Iris pigment epithelial cell (primary cell): ENCODE data around the gene ZBTB24.

Experiments used
- DNase-seq: peaks from one replicate; pipeline ENCODE4 v3.0.0-alpha.2; 2011; ENCODE audit warnings: low read depth

ZBTB24 gene

DNA sequence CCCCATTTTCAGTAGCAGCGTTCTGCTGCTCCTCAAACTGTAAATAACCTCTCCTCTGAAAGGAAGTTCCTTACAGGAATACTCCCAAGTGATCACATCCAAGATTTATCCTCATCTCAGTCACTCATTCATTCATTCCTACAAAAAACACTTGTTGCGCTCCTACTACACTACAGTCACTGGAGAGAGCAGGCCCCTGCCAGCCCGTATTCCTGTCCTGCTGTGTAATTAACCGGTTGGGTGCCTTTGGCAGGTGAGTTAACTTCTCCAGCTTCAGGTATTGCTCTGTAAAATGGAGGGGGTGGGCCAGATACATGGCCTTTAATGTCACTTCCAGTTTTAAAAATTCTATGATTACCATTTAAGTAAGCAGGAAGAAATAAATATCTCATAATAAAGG lies 15.0 kb upstream of the ZBTB24 start:
- DNase-seq = no peak

DNA sequence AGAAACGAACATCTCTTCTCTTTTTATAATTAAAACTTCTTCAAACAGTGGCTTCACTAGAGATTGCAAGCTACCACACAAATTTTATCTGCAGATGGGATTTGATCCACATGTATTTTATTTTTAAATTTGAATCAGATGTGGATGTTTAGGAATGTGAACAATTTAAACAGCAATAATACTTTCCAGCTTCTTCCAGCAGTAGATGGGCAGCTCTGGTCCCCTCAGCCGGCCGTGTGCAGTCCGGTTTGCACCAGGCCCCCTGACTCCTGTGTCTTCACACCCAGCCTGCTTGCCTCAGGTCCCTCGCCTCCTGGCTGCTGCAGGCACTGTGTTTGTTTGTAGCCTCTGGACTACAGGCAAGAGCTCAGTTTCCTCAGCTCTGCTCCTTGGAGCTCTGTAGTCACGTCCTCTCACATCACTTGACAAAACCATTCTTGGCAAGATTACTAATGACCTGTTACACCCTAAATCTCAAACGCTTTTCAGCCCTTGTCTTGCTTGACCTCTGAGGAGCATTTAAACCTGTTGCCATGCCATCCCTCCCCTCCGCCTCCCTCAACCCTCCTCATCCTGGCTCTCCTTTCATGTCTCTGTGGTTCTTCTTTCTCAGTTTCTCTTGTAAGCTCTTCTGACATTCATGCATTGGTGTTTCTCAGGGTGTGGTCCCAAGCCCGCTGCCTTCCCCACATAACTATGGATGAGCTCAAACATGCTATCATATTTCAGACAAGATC lies 13.2 kb upstream of the ZBTB24 start:
- DNase-seq = no peak

DNA sequence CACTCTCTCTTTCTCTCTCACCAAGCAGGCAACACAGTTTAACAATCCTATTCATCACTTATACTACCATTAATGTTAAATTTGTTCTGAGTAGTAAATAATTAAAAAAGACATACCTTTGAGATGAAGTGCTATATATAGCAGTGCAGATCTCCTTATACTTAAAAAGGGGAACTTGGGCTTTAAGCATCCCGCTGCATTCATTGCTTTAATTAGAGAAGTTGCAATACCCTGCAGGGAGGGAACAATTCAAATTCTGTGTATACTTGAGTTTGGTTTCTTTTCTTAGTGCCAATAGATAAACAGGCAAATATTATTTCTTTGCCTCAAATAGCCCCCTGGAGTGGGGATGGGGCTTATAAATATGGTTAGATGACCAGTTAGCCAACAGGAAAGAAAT lies 10.8 kb upstream of the ZBTB24 start:
- DNase-seq = no peak

DNA sequence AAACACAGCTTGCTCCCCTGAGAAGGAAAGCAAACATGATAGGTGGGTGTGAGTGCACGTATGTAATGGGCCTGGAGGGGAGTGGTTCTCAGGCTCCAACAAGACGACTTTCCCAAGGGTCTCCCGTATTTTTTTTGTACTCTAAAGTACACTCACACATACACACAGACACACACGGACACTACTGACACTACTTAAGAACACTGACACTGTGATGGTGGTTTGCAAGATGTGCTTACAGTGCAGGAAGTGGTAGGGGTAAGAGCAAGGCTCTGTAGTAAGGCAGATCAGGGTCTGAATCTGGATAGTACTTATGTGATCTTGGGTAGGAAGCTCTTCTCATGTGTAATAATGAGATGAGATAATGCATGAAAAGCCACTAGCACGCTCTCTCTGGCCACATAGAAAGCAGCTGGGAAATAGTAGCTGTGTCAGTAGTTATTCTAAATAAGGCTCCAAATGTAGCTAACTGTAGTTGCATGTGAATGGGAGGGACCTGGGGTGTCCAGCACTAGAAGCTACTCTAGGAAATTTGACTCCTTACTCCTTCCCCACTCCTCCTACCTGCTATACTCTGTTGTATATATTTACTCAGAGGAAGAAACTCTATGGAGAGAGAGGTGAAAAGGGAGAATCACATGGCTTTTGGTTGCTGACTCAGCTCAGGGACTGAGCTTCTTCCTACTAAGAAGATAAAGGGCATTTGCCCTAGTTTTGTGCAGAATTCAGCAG lies 8.4 kb upstream of the ZBTB24 start:
- DNase-seq = peak; percentile 35

DNA sequence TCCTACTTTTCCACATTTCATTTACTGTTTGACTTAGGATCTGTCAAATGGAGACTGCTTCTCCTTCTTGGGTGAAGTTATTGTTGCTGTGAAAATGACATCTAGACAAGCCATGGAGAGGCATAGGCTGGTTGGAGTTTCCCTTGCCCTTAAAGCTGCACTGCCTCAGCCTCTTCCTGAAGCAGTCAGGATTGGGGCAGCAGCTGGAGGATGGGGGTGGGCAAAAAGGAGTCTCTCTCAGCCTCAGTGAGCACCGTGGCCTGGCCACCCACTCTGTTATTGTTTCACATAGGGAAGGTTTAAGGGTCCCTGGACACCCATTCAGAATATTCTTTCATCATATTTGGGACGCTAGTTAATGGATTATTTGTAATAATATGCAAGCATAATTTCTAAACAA lies 7.7 kb upstream of the ZBTB24 start:
- no peak for DNase-seq

DNA sequence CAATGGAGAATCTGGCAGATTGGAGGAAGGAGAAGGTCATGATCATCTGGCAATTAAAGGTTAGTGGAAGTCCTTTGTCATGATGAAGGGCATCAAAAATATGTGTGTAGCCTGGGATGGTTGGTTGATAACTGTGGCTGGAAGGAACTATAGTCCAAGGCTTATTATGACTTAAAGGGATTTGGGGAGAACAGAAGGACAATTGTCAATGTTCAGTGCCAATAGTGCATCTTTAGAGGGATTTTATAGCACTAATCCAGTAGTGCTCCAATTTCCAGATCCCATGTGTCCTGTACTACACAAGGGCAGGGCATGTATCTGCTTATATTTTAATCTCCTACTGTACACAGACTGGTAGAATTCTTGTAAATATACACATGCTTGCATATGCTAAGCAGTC lies 5.0 kb upstream of the ZBTB24 start:
- no peak for DNase-seq

DNA sequence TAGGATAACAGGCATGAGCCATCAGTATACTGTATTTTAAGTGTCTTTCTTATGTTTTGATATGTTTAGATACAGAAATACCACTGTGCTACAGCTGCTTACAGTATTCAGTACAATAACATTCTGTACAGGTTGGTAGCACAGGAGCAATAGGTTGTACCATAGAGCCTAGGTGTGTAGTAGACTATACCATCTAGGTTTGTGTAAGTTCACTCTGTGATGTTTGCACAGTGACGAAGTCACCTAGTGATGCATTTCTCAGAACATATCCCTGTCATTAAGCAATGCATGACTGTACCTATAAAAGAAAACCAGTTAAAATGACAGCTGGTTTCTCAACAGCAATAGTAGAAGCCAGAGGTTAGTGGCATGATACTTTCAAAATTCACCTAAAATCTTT lies 3.0 kb upstream of the ZBTB24 start:
- DNase-seq = no peak

DNA sequence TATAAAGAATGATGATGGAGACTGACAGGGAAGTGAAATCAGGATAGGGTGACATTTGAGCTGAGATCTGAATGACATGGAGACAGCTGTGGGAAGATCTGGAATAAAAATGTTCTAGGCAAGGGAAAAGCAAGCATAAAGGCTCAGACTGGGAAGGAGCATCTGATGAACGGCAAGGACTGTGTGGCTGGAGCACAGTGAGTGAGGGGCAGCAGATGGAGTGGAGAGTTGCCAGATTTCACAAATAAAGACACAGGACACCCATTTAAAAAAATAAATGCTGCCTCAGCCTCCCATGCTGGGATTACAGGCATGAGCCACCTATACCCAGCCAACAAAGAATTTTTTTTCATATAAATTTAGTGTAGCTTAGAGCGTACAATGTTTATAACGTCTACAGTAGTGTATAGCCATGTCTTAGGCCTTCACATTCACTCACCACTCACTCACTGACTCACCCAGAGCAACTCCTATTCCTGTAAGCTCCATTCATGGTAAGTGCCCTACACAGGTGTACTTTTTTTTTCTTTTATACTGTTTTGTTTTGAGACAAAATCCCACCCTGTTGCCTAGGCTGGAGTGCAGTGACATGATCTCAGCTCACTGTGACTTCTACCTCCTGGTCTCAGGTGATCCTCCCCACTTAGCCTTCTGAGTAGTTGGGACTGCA lies 2.4 kb upstream of the ZBTB24 start:
- DNase-seq = no peak

DNA sequence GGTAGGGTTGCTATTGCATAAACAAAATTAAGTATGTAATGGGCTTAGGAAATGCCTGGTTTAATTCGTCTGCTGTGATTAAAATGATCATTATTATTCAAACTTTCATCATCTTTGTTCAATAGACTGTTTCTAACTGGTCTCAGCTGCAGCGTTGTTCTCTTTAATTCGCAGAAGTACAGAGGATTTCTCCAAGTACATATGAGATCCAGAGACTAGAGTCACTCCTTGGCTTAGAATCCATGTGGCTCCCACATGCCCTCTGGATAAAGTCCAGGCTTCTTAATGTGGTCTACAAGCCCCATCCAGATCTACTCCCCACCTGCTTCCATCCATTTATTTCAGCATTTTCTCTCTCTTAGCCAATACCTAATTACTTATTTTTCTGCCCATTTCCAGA lies 1.1 kb upstream of the ZBTB24 start:
- no peak for DNase-seq

DNA sequence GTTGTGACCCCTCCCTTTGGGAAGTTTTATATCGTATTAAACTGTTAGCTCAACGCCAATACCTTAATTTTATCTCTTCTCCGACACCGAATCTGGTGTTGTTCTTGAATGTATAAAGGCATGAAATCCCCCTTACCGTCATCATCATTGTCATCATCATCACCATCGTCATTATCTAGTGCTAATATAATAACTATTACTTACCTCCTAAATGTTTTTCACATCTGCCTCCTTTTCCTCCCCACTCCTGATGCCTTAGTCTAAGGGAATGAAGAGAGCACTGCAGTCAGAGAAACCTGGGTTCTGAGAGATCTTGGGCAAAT lies 677 bp upstream of the ZBTB24 start:
- peak; percentile 13 for DNase-seq

DNA sequence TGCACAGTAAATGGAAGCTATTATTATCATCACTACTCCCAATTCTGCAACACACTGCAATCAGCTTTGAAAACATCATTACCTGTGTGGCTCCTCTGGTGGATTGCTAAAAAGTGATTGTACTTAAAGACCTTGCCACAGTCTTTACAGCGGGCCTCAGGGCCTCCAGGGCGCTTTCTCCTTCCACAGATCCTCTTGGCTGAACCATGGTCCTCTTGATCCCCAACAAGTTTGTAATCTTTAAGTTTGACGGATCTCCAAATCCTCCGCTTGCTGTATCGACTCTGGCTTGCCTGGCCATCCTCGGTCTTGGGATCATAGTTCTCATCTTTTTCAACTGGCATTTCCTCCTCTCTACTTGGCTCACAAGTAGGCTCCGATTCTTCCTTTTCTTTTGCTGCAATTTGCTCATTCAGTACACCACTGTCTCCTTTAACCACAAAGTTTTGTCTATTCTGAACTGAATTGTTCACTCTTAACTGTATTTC lies 2.0 kb downstream of the ZBTB24 start:
- no peak for DNase-seq

DNA sequence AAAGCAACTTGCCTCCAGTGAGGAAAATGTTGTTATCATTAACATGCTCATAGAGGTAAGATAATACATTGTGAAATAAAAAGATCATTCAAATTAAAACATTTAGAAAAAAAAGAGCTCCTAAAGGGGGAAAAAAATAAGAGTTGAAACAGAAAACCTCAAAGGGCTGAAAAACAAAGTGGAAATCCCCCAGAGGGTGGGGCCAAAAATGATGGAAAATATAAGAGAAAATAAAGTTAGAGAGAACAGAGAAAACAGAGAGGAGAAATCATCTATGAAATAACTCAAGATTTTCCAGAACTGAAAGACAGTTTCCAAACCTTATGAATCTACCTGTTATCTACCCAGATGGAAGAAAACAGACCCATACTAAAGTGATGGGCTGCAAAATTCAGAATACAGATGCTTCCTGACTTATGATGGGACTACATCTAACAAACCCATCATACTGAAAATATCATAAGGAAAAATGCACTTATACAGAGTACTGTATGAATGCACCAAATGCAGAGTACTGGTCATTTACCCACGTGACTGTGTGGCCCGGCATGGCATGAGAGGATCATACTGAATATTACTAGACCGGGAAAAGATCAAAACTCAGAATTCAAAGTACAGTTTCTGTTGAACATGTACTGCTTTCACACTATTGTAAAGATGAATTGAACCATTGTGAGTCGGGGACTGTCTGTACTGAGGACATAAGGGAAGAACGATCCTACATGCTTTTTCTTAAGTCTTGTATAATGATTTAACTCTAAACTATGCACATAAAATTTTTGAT lies 4.0 kb downstream of the ZBTB24 start:
- no peak for DNase-seq

DNA sequence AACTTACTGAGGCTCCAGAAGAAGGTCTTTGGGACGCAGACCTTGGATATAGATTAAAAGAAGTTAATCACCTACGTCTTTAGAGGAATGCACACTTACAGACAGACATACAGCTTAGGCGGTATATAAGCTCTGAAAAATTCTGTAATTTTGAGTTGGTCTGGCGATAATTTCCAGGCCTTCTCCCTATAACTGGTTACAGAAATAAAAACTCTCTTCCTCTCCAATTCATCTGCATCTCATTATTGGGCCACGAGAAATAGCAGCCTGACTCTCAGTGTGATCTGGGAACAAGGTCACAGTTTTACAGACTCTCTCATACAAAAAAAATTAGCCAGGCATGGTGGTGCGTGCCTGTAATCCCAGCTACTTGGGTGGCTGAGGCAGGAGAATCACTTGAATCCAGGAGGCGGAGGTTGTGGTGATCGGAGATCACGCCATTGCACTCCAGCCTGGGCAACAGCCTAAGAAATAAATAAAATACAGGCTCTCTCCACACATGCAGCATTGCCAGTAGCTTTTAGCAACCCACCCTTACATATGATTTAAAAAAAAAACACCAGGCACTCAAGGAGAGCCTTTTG lies 4.7 kb downstream of the ZBTB24 start:
- DNase-seq = no peak

DNA sequence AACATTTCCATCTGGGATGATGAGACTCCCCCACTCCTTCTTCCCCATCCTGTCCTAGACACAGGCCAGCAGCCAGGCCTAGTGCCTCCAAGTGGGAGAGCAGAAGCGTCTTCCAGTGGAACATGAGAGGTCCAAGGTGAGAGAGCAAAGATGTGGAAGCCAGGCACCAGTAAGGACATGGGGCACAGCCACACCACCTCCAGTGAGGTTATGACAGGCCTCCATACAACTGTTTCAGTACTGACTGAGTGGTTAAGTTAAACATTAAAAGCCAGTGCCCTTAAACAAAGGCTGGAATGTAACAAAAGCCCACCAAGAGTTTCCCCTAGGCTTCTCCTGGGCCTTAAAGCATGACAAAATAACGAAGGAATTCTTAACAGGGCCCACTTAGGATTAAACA lies 5.3 kb downstream of the ZBTB24 start:
- DNase-seq = no peak

DNA sequence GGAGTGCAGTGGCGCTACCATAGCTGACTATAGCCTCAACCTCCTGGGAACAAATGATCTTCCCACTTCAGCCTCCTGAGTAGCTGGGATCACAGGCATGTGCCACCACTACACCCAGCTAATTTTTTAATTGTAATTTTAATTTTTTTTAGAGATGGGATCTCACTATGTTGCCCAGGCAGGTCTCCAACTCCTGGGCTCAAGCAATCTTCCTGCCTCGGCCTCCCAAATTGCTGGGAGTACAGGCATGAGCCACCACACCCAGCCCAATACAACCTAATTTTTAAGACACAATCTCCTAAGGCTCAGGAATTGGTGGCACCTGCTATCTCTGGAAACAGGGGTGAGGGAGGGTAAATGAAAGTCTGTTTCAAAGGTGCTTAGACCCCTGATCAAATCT lies 5.8 kb downstream of the ZBTB24 start:
- DNase-seq = no peak

DNA sequence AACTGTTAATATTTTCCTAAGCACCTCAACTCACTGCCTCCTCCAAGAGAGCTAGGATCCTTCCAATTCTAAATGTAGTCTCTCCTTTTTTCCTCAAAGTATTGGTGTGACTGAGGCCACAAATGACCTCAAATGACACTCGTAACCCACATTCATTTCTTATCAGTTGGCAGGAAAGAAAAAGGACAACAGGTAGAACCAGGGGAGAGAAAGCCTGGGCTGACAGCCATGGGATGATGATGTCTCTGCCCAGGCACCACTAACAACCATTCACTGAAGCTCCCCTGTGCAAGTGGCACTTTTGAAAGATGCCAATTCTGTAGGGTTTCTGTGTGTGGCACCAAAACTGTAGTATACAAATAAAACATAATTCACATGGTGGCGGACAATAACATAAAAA lies 7.4 kb downstream of the ZBTB24 start:
- no peak for DNase-seq

DNA sequence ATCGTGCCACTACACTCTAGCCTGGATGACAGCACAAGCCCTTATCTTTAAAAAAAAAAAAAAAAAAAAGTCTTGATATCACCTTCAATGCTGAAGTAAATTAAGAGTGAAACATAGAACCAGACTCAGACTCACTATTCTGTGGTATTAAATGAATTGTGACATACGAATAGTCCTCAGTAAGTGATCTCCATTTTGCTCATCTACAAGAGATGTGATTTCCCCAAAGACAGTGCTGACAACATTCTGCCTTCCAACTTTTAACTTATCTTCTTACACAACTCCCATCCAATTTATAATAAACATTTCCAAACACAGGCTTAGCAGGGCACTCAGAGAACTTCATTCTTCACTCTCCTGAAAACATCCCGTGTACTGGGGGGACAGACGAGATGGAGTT lies 8.0 kb downstream of the ZBTB24 start:
- DNase-seq = no peak

DNA sequence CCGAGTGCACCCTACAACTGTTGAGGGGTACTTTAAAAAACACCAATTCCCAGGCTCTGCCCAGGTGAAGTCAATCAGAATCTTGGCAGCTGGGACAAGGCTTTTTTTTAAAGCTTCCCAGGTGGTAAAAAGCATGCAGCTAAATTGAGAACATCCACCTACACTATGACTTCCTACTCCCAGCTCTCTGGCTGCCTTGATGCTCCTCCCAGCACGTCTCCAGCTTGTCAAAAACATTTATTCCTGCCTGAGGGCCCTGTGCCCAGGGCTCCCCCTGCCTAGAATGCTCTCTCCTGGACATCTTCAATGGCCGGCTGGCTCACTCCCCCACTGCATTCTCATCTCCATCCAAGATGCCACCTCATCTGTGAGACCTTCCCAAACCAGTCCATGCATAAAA lies 9.9 kb downstream of the ZBTB24 start:
- no peak for DNase-seq

DNA sequence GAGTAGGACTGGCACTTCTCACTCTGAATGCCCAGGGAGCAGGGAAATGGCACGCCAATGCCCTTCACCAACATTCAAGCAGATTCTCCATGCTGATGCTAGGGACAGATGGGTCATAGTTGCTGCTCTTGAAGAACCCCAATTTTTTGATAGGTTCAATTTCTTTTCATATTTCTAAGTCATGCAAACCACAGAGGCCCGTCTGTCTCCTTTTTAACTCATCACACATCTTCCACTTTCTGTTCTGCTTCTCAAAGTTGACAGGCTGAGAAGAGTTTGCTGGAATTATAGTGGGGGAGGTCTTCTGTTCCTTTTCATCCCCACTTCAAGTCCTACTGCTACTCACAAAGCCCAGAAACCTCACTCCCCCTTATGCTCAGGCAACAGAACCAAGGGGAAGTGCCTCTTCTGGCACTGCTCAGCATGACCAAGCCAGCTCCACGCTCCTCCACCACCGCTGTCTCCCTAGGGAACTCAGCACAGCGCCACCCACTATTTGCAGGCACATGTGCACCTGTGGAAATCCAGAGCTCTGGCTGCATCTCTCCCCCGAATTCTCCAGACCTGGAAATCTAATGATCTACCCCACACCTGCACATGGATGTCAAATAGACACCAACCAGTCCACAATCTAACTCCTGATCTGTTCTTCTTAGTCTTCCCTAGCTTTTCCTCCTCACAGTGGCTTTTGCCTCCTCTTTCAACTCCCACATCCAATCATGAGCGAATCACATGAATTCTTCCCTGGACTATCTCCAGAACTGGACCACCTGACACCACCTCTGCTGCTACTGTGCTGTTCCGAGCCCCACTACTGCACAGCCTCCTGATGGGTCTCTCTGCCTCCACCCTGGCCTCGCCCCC lies 10.7 kb downstream of the ZBTB24 start:
- no peak for DNase-seq

DNA sequence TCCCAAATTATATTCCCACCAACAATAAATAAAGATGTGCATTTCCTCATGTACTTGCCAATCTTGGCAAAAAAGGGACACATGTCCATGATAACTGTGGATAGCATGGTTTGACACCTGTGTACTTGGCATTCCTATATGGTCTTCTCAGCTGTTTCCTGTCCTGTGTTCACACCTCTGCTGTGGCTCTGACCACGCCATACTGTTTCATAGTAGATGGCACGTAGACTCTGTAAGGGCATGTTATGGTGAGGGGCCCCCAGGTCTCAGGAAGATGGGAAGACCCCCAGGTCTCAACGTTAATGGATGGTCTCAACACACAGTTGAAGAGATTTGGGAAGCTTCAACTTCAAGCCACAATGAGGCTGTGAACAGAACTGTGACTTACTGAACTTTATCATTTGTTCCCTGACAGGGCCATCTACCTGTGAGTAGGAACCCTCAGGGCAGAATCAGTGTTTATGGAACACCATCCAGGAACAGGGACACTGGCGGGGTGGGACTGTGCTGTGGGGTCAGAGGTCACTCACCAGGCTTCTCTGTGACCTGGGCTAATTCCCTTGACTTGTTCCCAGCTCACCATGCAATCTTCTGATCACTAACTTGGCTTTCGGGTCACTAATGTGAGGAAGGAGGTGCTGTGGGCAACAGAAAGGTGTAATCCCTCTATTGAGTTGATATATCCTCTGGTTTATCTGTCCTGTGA lies 11.8 kb downstream of the ZBTB24 start:
- DNase-seq = no peak
